ENCODE data around the gene PSMC3IP. TPM values are rescaled to one million over a fixed set of nuclear protein-coding genes. Genes with fewer than 3 reads are reported as not detected.

The PSMC3IP gene
- polyA plus RNA-seq, 5 donors: 17.1 to 24.1 (median 18.2) TPM

DNA sequence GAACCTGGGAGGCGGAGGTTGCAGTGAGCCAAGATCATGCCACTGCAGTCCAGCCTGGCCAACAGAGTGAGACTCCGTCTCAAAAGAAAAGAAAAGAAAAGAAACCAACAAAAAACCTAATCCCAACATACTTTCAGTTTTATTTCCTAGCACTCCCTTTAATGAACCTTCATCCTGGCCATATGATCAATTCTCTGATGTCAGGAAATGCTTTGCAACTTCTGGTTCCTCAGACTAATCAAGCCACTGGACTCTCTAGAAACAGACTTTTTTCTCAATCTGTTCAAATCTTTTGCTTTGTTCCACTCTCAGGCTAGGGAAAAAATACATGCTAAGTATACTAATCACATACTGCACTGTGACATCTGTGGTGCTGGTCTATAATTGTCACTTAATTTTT, 13.4 kb upstream of the PSMC3IP start:
- no peak for DNase-seq

DNA sequence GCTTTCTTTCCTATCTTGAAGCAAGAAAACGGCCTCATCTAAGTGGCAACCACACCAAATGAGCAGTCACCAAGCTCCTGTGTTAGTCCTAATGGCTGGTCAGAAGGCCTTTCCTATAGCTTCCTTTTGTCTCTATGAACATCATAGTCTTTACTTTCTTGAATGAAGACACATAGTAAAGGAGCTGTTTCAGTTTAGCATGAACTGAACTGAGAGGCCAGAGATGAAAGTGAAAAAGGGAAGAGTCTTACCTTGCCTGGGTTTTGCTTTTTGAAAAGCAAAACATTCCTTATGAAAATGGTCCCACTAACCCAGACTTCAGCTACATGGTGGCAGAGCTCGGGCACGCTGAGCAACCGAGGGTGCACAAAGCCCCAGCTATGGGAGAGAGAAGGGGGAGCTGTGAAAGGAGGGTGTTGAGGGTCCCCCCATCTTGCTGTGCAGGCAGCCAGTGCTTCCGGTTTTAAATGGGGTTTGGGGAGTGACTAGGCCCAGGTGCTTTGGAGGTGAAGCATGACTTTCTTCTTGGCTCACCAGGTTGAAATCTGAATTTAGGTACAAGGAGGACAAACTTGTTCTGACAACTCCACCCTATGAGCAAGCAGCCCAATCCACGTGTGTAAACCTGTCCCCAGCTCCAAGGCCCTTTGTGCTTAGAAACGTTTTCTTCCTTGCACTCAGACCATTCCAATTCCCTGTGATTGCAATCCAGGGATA, 9.1 kb upstream of the PSMC3IP start:
- DNase-seq: no peak

DNA sequence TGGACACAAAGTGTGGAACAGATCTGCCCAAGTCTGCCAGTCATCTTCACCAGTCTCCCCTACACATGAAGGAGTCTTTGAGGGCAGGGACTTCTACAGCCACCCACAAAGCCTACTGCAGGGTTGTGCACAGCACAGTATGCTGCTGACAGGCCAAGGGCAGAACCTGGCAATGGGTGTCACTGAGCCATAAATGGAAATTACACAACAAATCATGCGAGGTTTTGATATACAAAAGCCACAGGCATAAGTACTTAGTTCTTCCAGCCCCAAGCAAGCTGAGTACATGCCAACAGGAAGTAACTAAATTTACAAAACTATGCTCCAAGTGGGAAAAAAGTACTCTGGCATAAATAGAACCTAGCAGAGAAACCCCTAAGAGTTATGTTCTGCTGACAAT, 7.8 kb upstream of the PSMC3IP start:
- no peak for DNase-seq

DNA sequence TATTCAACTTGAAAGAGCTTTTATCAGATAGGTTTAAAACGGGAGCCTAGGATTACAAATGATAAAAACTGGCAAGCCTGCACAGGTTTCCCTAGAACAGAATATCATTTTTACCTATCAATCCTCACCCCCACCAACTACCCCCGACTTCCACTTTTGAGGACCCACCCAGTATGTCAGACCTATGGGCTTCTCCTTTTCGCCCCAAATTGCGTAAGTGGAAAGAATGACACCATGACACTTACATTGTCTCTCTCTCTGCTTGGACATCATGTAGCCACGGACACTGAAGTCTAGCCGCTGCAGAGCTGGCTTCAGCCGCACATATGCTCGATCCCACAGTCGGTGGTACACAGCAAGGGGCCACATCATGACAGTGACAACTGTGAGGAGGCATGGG, 7.4 kb upstream of the PSMC3IP start:
- no peak for DNase-seq

DNA sequence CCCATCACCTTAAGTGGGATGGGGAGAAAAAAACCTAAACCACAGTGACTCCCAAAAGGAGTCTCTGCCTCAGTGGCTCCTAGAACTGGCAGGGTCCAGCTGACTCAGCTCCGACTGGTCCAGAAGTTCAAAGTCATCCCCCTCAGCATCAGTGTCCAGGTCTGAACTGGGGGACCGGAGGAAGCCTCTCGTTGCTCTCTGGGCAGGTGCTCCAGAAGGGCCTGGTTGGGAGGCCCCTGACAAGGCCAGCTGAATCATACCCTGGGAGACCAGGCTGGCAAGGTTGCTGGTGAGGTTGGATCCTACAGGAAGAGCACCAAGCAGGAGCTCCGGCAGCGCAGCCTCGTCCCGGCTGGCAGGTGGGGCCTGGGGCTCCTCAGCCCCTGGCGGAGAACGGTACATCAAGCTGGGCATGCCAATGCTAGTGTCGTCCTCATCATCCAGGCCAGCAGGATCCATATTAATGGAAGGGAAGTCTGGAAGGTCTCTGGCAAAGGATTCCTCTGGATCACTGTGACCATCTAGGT, 4.3 kb upstream of the PSMC3IP start:
- no peak for DNase-seq

DNA sequence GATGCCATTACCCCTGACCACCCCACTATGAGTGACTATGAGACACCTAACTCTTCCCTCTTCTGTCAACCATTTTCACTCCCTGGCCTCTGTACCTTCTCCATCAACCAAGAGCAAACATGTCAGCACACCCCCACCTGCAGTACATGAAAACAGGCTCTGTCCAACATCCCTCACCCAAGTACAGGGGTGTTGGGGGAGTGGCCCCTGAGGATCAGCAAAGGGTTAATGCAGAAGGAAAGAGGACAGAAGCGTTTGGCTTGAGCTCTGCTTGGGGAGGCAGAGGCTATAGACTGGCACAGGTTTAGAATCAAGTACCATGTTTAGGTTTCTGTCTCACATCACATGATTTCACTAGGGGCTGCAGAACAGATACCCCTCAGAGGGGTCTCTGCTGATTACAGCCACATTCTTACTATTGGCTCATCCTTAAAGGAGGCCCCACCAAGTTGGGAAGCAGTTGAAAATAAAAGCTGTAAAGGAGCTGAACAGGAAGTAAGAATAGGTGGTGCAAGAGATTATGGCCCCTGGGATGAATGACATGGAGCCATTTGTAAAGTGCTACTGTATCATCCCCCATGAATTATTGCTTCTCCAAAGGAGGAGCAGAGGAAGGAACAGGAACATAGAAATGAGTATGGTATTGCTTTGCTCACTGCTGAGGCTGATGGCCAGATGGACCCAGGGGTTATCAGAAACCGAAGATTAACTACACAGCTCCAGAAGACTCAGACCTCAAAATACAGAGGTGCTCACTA, 2.4 kb upstream of the PSMC3IP start:
- no peak for DNase-seq

DNA sequence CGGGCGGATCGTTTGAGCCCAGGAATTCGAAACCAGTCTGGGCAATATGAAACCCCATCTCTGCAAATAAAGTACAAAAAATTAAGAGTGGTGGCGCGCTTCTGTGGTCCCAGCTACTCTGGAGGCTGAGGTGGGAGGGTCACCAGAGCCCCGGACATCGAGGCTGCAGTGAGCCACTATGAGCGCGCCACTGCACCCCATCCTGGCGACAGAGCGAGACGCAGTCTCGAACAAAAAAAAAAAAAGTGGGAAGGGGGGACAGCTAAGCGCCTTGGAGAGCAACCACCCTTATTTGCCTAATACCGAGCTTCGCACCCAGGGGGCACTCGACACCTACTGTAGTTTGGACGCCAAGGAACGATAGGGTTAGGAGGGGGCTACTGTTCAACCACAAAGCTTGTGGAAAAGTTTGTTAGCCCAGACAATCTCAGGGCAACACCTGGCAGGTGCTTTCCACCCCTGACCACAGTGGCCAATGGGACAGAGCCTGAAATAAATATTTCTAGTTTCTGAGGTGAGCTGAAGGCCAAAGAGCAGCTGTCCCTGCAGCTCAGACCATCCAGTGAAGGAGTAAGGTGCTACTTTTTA, 847 bp upstream of the PSMC3IP start:
- DNase-seq: peak; percentile 65 to 70

DNA sequence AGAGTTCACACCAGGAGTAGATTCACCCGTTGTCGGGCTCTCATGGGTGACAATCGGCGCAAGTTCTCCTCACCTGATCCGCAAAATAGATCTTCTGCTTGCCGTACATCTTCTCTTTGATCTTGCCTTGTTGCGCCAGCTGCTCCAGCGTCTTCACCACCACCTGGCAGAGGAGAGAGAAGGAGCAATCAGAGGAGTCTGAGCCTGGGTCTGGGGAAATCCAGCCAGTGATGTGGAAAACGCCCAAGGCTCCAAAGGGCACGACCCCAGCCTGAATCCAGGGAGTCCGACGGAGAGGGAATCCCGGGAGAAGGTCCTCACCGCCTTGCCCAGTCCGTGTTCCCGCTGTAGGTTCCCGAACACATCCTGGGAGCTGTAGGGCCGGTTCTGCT, 393 bp downstream of the PSMC3IP start:
- DNase-seq: no peak

DNA sequence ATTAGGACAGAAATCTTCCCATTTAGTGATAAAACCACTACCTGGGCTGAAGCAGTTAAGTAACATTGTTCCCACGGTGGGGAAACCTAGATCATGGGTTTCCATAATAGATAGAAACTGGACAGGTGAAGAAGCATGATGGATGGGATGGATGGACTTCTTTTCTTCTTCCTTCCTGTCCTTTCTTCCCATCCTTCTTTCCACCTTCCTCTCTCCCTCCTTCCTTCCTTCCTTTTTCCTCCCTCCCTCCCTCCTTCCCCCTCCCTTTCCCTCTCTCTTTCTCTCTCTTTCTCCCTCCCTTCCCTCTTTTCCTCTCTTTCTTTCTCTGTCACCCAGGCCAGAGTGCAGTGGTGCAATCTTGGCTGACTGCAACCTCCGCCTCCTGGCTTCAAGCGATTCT, 3.1 kb downstream of the PSMC3IP start:
- DNase-seq: no peak

DNA sequence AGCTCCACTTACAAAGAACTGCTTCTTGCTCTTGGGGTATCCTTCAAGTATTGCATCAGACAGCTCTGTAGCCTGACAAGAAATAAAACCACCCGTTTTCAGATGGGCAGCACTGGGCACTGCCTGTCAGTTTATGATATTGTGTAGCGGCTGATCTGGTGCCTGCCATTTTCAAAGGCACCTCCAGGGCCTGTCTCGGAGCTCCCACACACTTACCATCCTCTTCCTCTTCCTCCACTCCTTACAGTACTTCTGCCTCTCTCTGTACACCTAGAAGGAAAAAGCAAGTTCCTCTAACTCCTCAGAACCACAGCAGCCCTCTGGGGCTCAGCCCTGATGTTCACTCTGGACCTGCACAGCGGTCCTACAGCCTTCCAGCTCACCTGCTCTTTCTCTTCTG, 4.4 kb downstream of the PSMC3IP start:
- no peak for DNase-seq

DNA sequence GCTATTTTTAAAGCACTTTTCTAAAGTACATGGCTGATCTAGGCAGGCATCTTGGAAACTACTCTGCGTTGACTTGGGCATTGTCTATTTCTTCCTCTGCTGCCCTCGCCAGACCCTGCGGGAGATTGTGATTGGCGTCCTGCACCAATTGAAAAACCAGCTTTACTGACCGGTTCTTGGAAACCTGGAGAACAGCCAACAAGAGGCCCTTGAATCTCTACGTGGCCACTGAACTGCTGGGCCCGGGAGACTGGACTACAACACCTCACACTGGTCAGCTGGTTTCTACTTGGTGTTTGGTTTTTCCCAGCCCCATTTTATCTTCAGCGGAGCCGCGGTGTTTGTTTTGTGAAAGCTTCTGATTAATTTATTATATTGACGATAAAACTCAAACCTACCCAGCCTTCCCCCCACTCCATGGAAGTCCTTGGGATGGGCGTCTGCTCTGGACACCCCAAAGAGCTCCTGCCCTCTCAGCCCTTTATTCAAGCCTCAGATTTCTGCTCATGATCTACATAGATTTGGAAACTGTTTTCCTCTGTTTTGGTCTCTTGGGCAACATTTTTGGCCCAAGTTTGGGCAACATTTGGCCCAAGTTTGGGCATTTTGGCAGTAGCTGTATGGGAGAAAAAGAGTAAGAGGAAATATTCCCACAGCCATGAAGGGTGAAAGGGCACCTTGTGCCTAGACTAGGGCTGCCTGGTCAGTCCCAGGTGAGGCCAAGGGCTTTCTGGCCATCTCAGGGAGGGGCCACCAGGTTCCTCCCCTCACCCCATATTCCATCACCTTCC, 5.9 kb downstream of the PSMC3IP start:
- DNase-seq: no peak

DNA sequence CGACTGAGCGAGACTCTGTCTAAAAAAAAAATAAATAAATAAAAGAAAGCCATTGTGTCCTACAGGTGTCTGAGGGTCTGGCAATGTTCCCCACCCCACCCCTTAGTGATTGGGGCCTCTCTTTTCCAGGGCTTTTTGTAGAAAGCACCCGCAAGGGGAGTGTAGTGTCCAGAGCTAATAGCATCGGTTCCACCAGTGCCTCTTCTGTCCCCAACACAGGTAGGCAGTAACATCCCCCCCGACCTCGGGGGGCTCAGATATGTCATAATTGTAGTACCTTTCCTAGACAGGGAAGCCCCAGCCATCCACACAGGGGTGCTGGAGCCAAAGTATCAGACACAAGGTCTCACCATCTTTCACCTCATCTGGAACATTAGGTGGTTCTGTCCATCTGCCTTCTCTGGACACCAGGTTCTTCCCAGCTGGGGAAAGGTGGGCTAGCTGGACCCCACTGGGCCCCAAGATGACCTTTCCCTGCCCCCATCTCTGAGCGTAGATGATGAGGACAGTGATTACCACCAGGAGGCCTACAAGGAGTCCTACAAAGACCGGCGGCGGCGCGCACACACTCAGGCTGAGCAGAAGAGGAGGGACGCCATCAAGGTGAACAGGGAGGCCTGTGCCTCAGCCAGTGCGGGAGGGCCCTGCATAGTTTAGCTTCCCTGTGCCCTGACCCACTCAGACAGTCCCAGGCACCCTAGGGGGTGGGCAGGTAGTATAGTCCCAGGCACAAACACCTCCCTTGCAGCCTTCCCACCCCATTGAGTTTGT, 9.0 kb downstream of the PSMC3IP start:
- DNase-seq: no peak

DNA sequence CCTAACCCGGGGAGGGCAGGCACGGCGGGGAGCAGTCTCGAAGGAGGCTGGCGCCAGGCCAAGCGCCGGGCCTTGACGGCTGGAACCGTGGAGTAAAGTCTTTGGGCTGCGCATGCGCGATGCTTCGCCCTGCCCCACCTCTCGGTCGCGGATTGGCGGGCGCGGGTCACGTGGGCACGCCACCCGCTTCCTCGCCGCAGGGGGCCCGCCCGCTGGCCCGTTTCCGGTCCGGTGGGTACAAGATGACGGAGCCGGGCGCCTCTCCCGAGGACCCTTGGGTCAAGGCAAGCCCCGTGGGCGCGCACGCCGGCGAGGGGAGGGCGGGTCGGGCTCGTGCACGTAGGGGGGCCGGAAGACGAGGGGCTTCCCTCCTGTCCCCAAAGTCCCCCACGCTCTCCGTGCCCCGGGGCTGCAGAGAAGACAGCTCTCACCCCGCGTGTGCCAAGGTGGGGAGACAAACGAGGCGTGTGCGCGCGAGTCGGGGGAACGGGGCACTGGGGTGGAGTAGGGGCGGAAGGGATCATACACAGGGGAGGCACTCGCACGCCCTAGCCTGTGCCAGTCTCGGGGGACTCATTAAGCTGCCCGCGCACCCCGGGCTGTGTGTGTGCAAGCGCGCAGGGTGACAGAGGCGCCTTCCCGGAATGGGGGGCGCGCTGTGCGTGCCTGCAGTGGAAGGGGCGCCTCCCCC, 10.5 kb downstream of the PSMC3IP start, which contains the start of gene MLX:
TSS of gene MLX (plus strand) at position 218 of the 691 bp plus-strand sequence. CDS start at position 243, 25 bp downstream.
- peak; percentile 92 to 93 for DNase-seq

DNA sequence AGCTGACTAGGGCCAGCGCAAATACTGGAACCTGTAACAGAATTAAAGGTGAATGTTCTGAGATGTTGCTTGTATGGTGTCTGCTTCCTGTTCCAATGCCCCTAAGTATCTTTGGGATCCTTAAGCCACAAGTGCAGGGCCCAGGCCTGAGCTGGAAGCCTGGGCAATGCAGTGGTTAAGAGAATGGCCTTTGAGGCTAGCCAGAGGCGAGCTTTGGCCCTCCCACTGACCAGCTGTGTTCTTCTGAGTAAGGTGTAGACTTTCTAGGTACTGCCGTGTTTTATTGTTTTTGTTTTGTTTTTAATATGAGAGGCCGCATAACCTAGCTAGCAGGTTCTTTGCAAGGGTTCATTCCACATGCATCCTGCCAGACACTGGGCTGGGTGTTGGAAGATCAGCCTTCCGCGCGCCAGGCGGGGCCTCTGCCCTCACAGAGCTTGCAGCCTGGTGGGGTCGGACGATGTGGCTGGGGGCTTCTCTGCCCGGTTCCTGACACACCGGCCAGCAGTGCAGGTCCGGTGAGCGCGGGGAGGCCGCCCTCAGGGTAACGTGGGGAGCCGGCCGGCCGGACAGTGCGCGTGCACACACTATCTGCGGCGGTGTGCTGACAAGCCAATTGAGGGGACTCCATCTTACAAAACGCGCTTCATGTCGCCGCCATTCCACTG, 11.2 kb downstream of the PSMC3IP start:
- DNase-seq: no peak

DNA sequence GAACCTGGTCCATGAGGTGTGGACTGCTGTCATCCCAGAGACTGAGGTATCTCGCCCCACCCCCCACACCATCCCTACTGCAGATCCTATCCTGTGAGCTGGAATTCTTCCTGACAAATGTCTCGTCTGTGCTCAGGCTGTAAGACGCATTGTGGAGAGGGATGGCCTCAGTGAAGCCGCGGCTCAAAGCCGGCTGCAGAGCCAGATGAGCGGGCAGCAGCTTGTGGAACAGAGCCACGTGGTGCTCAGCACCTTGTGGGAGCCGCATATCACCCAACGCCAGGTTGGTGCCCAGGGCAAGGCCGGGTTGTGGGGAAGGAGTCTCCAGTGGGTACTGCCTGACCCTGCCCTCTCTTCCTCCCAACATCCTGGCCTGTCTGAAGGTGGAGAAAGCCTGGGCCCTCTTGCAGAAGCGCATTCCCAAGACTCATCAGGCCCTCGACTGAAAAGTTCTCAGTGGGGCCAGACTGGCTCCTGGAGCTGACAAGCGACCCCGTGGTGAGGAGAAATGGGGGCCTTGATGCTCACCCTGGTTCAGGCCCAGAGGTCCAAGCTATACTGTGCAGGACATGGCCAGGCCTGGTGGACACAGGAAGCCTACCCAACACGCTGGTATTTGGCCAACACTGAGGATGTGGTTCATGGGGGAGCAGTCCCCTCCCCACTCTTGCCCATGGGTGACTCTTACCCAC, 11.9 kb downstream of the PSMC3IP start:
- no peak for DNase-seq

DNA sequence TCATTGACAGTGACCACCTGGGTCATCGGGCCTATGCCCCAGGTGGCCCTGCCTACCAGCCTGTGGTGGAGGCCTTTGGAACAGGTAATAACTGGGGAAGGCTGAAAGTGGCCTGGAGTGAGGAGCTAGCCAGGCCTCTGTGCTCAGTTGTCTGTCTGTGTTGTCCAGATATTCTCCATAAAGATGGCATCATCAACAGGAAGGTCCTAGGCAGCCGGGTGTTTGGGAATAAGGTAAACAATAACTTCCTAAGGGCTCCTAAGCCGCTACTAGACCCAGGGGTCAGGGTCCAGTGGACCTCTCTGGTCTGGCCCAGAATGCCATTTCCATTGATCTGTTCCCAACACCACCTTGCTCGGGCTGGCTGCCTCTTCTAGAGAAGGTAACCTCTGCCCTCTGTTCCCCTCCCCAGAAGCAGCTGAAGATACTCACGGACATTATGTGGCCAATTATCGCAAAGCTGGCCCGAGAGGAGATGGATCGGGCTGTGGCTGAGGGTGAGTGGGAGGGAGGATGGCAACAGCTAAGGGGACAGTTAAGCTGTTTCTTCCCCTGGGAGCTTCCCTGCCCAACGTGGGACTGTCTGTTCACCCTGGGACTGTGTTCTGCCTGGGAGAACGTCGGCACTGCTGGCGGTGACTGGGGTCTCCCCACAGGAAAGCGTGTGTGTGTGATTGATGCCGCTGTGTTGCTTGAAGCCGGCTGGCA, 12.6 kb downstream of the PSMC3IP start:
- no peak for DNase-seq

DNA sequence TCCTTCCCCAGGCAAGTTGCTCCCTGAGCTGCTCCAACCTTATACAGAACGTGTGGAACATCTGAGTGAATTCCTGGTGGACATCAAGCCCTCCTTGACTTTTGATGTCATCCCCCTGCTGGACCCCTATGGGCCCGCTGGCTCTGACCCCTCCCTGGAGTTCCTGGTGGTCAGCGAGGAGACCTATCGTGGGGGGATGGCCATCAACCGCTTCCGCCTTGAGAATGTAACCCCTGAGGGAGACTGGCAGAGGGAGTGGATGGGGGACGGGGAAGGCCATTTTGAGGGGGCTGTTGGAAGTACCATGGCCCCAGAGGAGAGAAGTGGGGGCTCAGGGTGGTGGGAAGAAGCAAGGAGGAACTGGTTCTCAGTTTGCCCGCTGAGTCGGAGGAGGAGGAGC, 13.6 kb downstream of the PSMC3IP start:
- DNase-seq: no peak

DNA sequence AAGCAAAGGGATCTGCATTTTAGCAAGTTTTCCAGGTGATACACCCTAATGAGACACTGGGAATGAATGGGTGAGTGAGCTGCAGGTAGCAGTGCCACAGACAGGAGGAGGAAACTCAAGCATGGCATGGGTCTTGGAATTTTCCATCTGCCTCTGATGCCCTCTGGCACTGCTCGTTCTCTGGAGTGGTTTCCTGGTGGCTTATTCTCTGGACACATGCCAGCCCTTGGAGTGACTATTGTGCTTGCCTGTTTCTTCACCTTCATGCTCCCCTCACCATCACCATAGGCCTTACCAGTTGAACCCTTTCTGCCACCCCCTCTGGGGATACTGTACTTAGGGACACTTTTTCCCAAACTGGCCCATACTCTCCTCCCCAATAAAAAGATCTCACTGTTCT, 14.0 kb downstream of the PSMC3IP start:
- DNase-seq: no peak

DNA sequence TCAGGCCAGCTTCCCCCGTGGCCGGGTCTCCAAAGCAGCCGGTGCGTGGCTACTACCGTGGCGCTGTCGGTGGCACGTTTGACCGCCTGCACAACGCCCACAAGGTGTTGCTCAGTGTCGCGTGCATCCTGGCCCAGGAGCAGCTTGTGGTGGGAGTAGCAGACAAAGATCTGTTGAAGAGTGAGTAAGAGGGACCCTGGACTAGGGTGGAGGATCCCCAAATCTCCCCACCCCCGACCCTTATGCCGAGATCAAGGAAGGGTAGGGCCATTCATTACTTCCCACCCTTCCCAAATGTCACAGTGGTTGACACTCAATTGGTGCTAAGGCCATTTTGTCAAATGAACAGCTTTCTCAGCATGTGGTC, 14.4 kb downstream of the PSMC3IP start:
- no peak for DNase-seq

All from right lung (tissue), 5 donors.